OCI-LY1 (cell line): ENCODE data around the gene PPP1R7.

Experiments
- H2AFZ ChIP-seq: fragments of 200-600 bp; sonication (generic), shearing (Covaris generic); 2 replicates; pipeline ENCODE4 v1.6.0; 2014; ENCODE audit warnings: antibody characterized with exemption, mild to moderate bottlenecking, low read length
- H3F3A ChIP-seq: fragments of 200-600 bp; sonication (generic), shearing (Covaris generic); 2 replicates; pipeline ENCODE4 v1.6.0; 2014; ENCODE audit warnings: mild to moderate bottlenecking, antibody characterized with exemption, low read length, moderate library complexity; ENCODE audit not compliant: insufficient read depth
- H3K27ac ChIP-seq: fragments of 200-600 bp; sonication (generic); 2 replicates; pipeline ENCODE4 v1.5.1; 2014; ENCODE audit warnings: low read length, mixed run types, mild to moderate bottlenecking, low read depth; ENCODE audit not compliant: poor library complexity, severe bottlenecking
- H3K27me3 ChIP-seq: fragments of 200-600 bp; sonication (generic); 2 replicates; pipeline ENCODE4 v1.6.0; 2014; ENCODE audit warnings: antibody characterized with exemption, mild to moderate bottlenecking, low read length, moderate library complexity; ENCODE audit not compliant: insufficient read depth
- H3K36me3 ChIP-seq: fragments of 200-600 bp; sonication (generic); 2 replicates; pipeline ENCODE4 v1.6.1; 2014; ENCODE audit warnings: mild to moderate bottlenecking, antibody characterized with exemption, low read length, moderate library complexity, mixed read lengths; ENCODE audit not compliant: insufficient read depth
- H3K4me1 ChIP-seq: fragments of 200-600 bp; sonication (generic); 2 replicates; pipeline ENCODE4 v1.5.1; 2014; ENCODE audit warnings: mild to moderate bottlenecking, low read length, moderate library complexity; ENCODE audit not compliant: insufficient read depth, severe bottlenecking
- H3K4me2 ChIP-seq: fragments of 200-600 bp; sonication (generic), shearing (Covaris generic); 2 replicates; pipeline ENCODE4 v1.6.1; 2014; ENCODE audit warnings: low read length
- H3K4me3 ChIP-seq: fragments of 200-600 bp; sonication (generic); 2 replicates; pipeline ENCODE4 v1.5.1; 2014; ENCODE audit warnings: low read length, low read depth, mild to moderate bottlenecking, mixed read lengths; ENCODE audit not compliant: poor library complexity, severe bottlenecking
- H3K79me2 ChIP-seq: fragments of 200-600 bp; shearing (Covaris generic); 2 replicates; pipeline ENCODE4 v1.6.1; 2016; ENCODE audit warnings: mixed run types, low read length, mixed read lengths; ENCODE audit not compliant: insufficient read depth
- H3K9ac ChIP-seq: fragments of 200-600 bp; sonication (generic), shearing (Covaris generic); 2 replicates; pipeline ENCODE4 v1.6.1; 2014; ENCODE audit warnings: mild to moderate bottlenecking, low read length, mixed read lengths
- H3K9me2 ChIP-seq: fragments of 200-600 bp; sonication (generic), shearing (Covaris generic); 2 replicates; pipeline ENCODE4 v1.6.1; 2014; ENCODE audit warnings: low read depth, mild to moderate bottlenecking, low read length, mixed read lengths
- H3K9me3 ChIP-seq: fragments of 200-600 bp; shearing (Covaris generic); 2 replicates; pipeline ENCODE4 v1.6.1; 2014; ENCODE audit warnings: low read length, mixed read lengths
- H4K20me1 ChIP-seq: fragments of 200-600 bp; sonication (generic), shearing (Covaris generic); 2 replicates; pipeline ENCODE4 v1.6.0; 2016; ENCODE audit warnings: mild to moderate bottlenecking, low read length; ENCODE audit not compliant: insufficient read depth
- CTCF ChIP-seq: fragments of 200-600 bp; sonication (generic), shearing (Covaris generic); IDR thresholded peaks from 2 replicates; pipeline ENCODE4 v1.5.1; 2017; ENCODE audit warnings: mild to moderate bottlenecking, antibody characterized with exemption, low read length, moderate library complexity, mixed read lengths
- EZH2 ChIP-seq: fragments of 200-600 bp; sonication (generic), shearing (Covaris generic); IDR thresholded peaks from 2 replicates; pipeline ENCODE4 v1.8.0; 2017; ENCODE audit warnings: borderline replicate concordance, mixed run types, mild to moderate bottlenecking, antibody characterized with exemption, low read length, moderate library complexity, mixed read lengths

The PPP1R7 gene

GRCh38 chr2:241223211-241224017 lies 73.1 kb downstream of the PPP1R7 start:
- H3K9me3 ChIP-seq: 0 out of 2 replicates have a peak, but pooled peaks cover 3% of the 10 kb centered on the region
- no peak overlapping the region for H3K4me3 ChIP-seq
- no peak for TF ChIP-seq CTCF
- TF ChIP-seq EZH2: no peak
- H3K79me2 ChIP-seq: no peaks in the 10 kb centered on the region
- H3K4me1 ChIP-seq: peaks cover 13% of the 10 kb centered on the region
- no peak overlapping the region for H3K9ac ChIP-seq
- H3K27ac ChIP-seq: no peak overlapping the region
- peaks cover 25% of the 10 kb centered on the region for H3K36me3 ChIP-seq
- no peaks in the 10 kb centered on the region for H4K20me1 ChIP-seq
- H2AFZ ChIP-seq: no peak overlapping the region
- no peaks in the 10 kb centered on the region for H3K27me3 ChIP-seq
- 0 out of 2 replicates have a peak, but pooled peaks cover 4% of the 10 kb centered on the region for H3F3A ChIP-seq
- H3K4me2 ChIP-seq: no peak overlapping the region
- no peaks in the 10 kb centered on the region for H3K9me2 ChIP-seq

GRCh38 chr2:241224018-241224850 lies 74.0 kb downstream of the PPP1R7 start:
- H3K79me2 ChIP-seq: no peaks in the 10 kb centered on the region
- no peaks in the 10 kb centered on the region for H3K27me3 ChIP-seq
- no peak for TF ChIP-seq EZH2
- TF ChIP-seq CTCF: no peak
- no peak overlapping the region for H3K4me2 ChIP-seq
- H3F3A ChIP-seq: 0 out of 2 replicates have a peak, but pooled peaks cover 1% of the 10 kb centered on the region
- H4K20me1 ChIP-seq: no peaks in the 10 kb centered on the region
- H3K27ac ChIP-seq: no peak overlapping the region
- H3K9me2 ChIP-seq: no peaks in the 10 kb centered on the region
- peaks cover 33% of the 10 kb centered on the region for H3K36me3 ChIP-seq
- H3K4me1 ChIP-seq: peaks cover 5% of the 10 kb centered on the region
- no peak overlapping the region for H3K4me3 ChIP-seq
- H2AFZ ChIP-seq: no peak overlapping the region
- H3K9me3 ChIP-seq: 0 out of 2 replicates have a peak, but pooled peaks cover 3% of the 10 kb centered on the region
- H3K9ac ChIP-seq: no peak overlapping the region

GRCh38 chr2:241224851-241225438 lies 74.7 kb downstream of the PPP1R7 start:
- Histone ChIP-seq H3K9me3 (0 out of 2 replicates have a peak, but pooled peaks cover under 1% of the 10 kb centered on the region), H3K4me2 (no peak overlapping the region), H3K79me2 (no peaks in the 10 kb centered on the region), H3K4me3 (no peak overlapping the region), H3K27ac (no peak overlapping the region), H4K20me1 (no peaks in the 10 kb centered on the region), H3K36me3 (peaks cover 38% of the 10 kb centered on the region), H3K4me1 (peaks cover 3% of the 10 kb centered on the region), H3K27me3 (no peaks in the 10 kb centered on the region), H2AFZ (no peak overlapping the region), H3K9me2 (no peaks in the 10 kb centered on the region), H3K9ac (no peak overlapping the region), H3F3A (no peaks in the 10 kb centered on the region)
- TF ChIP-seq EZH2: no peak
- TF ChIP-seq CTCF: no peak
